HG03558 (cell line): ENCODE results near the gene INTS12.
A peak's percentile ranks its signal among the peaks of the same experiment; 100 is the strongest.
"Not testable (repeated sequence)": the region's sequence is repeated elsewhere in the genome, so short reads cannot be mapped to it uniquely, and the experiment has no call there.

Experiments used
- ATAC-seq: cut with Tn5 transposase; IDR thresholded peaks from one replicate; pipeline ENCODE4 v1.9.1; 2021; ENCODE audit warnings: moderate number of reproducible peaks; ENCODE audit not compliant: unreplicated experiment; ENCODE audit errors: extremely low read depth

Gene INTS12, protein sequence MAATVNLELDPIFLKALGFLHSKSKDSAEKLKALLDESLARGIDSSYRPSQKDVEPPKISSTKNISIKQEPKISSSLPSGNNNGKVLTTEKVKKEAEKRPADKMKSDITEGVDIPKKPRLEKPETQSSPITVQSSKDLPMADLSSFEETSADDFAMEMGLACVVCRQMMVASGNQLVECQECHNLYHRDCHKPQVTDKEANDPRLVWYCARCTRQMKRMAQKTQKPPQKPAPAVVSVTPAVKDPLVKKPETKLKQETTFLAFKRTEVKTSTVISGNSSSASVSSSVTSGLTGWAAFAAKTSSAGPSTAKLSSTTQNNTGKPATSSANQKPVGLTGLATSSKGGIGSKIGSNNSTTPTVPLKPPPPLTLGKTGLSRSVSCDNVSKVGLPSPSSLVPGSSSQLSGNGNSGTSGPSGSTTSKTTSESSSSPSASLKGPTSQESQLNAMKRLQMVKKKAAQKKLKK

GRCh38 chr4:105708181-105709080 lies at the start of gene INTS12, which contains the start of gene GSTCD:
TSS of gene INTS12 (minus strand) at chr4:105708689. CDS start at chr4:105700005, 8,684 bp downstream.
TSS of gene GSTCD (plus strand) at chr4:105708784. CDS start at chr4:105717614, 8,830 bp downstream.
- ATAC-seq: peak; percentile 56

DNA sequence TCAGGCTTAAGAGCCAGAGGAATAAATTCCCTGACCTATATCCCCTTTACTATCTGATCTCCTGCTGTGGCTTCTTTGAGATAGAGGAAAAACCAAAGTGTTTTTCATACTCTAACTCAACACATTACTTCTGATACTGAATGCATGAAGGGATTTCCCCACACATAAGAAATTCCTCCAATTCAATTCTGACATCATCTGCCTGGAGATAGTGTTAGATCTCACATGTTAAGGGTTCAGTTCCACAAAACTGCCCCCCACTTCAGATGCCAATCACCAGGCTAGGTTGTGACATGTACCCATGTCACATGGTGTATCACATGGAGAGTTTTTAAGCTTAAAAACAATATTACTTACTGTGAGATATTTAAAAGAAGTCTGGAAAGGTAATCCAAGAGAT lies 46.9 kb upstream of the INTS12 start:
- ATAC-seq: no peak

DNA sequence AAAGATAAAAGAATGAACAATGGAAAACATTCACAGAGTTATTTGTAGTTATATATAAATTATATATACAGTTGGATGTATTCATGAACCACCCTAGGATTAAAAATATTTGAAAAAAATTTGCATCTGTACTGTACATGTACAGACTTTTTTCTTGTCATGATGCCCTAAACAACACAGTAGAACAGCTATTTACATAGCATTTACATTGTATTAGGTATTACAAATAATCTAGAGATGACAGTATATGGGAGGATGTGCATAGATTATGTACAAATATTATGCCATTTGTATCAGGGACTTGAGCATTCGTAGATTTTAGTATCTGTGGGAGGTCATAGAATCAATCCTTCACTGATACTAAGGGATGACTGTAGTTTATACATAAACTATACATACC lies 44.9 kb upstream of the INTS12 start:
- no peak for ATAC-seq

GRCh38 chr4:105751718-105752299 lies 43.3 kb upstream of the INTS12 start:
- ATAC-seq: no peak

DNA sequence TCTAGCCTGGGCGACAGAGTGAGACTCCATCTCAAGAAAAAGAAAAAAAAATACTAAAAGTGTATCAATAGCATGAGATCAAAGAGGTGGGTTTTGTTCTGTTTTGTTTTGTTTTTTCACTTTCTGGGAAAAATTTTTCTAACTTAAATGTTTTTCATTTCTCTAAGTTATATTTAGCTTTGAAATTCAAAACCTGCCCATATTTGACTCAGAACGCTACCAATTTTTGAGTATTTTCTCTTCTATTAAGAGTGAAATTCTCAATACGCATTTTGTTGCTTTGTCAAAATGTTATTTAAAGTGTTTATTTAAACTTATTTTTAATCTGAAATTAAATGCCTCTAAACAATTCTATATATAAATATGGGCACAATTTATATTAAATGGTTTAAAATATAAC lies 39.7 kb upstream of the INTS12 start:
- no peak for ATAC-seq

GRCh38 chr4:105741548-105741947 lies 33.1 kb upstream of the INTS12 start:
- no peak for ATAC-seq

DNA sequence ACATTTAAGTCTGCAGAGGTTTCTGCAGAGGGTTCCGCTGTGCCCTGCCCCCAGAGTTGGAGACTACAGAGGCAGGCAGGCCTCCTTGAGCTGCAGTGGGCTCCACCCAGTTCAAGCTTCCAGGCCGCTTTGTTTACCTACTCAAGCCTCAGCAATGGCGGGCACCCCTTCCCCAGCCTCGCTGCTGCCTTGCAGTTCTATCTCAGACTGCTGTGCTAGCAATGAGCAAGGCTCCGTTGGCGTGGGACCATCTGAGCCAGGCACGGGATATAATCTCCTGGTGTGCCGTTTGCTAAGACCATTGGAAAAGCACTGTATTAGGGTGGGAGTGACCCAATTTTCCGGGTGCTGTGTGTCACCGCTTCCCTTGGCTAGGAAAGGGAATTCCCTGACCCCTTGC lies 26.7 kb upstream of the INTS12 start:
- not testable (repeated sequence) for ATAC-seq

- ATAC-seq: not testable (repeated sequence)
These were observed 21.4 kb upstream of the INTS12 start for GRCh38 chr4:105729895-105730294.

DNA sequence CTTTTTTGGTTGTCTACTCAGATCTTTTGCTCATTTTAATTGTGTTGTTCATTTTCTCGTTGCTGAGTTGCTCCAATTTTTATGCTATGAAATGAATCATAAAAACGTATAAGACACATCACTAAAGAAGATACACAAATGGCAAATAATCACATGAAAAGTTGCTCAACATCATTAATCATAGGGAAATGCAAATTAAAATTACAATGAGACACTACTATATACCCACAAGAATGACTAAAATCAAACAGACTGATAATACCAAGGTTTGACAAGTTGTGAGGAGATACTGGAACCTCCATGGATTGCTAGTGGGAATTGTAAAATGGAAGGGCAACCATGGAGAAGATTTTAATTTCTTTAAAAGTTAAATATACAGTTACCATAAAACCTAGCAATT lies 17.1 kb upstream of the INTS12 start:
- ATAC-seq: no peak

- ATAC-seq: no peak
These were observed 10.7 kb upstream of the INTS12 start for GRCh38 chr4:105719204-105719603.

GRCh38 chr4:105715692-105716278 lies 7.3 kb upstream of the INTS12 start:
- no peak for ATAC-seq

- ATAC-seq: no peak
These were observed 6.4 kb upstream of the INTS12 start for GRCh38 chr4:105714932-105715331.

DNA sequence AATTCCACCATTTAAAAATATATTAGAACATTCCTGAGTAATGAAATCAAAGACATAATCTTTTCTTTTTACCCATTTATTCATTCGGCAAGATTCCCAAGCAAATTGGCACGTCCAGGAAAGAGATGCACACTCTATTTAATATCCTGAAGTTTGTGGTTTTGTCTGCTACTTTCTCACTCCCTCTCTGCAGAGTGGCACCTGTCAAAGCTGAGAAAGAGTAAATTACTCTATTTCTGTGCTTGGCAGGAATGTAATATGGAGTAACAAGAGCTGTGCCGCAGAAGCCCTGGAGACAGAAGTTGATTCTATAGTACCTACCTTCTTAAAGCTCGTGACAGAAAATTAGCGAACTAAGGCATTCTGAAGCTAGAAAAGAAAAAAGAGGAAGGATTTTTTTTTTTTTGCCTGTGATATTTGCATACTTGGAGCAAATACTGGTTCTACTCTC lies 5.6 kb upstream of the INTS12 start:
- ATAC-seq: peak; percentile 35

DNA sequence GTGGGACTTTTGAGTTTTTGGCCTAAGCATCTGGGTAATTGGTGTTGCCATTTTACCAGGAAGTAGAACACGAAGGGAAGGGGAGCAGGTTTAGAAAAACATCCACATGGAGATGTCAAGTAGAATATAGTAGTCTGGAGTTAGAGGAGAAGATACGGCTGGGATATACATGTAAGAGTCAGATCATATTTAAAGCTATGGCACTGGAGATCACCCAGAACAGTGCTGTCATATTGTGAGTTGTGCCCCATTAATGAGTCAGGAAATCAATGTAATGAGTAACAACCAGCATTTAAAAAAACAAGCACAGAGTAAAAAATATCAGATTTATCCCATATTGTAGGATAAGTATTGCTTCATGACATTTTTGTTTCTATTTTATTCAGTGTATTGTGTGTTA lies 4.3 kb upstream of the INTS12 start:
- no peak for ATAC-seq

DNA sequence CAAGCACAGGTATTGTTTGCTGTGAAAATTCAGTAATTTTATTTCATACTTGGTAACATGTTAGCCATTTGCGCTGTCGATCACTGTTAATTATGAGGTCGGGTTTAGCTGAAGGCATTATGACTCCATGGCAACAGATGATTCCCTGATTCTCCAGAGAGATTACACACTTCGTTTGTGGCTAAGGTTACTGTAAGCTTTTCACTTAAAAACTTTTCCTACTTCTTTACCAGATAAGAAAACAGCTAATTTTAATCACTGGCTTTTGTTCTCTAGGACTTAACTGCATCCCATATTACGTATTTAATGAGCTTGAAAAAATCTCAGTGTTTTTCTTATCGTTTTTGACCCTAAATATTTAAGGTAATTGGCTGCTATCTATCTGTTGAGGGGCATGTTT lies 2.2 kb upstream of the INTS12 start:
- ATAC-seq: no peak

GRCh38 chr4:105710012-105710600 lies 1.6 kb upstream of the INTS12 start:
- no peak for ATAC-seq

DNA sequence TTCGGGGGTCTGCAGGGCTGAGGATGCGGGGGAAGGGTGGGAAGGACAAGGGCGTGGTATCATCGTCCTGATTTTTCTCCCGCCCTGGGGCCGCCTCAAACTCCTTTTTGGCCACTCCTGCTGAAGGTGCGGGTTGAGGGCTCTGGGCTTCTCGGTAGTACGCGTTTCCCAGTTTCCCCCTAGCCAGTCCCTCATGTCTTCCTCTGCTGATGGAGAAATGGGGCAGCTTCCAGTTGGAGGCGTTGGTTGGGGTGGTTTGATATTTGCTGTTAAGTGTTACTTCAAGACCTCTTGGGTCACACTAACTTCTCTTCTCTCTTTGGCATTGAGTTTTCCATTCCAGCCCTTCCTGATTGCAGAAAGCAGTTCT lies 577 bp upstream of the INTS12 start:
- ATAC-seq: peak; percentile 16

- no peak for ATAC-seq
These were observed 708 bp downstream of the INTS12 start for GRCh38 chr4:105707782-105708180.

DNA sequence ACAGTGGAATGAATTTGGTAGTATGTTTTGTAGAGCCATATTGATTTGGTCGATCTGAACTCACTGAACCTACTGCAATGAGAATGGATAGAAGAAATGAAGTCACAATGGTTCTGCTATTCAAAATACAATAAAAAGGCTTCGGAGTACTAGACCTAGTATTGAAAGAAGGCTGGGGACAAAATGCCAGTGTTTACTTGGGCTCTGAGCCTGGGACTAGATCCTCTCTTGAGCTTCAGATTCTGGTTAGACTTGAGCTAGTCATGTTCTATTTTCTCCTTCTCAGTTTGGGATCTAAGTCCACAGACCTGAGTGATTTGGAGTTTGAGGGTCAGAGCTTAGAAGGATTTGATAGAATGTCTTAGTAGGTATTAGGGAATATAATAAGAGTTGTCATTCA lies 9.9 kb downstream of the INTS12 start:
- no peak for ATAC-seq

DNA sequence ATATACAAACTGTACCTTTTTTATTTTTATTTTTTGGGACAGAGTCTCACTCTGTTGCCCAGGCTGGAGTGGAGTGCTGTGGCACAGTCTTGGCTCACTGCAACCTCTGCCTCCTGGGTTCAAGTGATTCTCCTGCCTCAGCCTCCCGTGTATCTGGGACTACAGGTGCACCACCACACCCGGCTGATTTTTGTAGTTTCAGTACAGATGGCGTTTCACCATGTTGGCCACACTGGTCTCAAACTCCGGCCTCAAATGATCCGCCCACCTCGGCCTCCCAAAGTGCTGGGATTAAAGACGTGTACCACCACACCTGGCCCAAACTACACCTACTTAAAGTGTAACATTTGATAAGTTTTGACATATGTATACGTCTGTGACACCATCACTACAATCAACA lies 12.7 kb downstream of the INTS12 start:
- not testable (repeated sequence) for ATAC-seq
